ENCODE data around the gene DNAJC5G. TPM values are rescaled to one million over a fixed set of nuclear protein-coding genes. Genes with fewer than 3 reads are reported as not detected.

The DNAJC5G gene
- polyA plus RNA-seq, 1 of the 3 experiments (the other 2 are of a cell fraction) = 0.18 TPM

DNA sequence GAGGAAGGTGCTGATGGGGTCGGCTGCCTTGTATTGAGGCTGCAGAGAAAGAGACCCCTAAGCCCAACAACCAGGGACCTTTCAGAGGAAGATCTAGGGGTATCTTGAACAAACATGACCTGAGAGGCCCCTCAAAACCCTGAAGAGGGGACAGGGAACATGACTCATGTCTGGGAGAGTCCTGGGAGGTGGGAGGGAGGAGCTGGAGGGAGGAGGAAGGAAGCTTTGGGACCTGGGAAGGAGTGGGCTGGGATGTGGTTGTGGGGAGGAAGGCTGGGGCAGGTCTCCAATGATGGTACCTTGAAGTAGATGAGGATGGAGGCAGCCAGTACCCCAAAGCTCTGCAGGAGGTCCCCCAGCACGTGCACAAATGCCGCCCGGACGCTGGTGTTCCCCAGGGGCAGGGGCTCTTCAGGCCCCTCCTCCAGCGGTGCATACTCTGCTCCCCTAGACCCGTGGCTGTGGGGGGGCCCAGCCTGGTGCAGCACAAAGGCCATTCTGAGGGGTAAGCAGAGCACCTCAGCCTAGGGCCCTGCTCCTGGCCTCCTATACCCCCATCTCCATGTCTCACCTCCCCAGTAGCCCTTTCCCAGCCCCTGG, 18.3 kb upstream of the DNAJC5G start (continued):
- TF ChIP-seq, protein P1, sequence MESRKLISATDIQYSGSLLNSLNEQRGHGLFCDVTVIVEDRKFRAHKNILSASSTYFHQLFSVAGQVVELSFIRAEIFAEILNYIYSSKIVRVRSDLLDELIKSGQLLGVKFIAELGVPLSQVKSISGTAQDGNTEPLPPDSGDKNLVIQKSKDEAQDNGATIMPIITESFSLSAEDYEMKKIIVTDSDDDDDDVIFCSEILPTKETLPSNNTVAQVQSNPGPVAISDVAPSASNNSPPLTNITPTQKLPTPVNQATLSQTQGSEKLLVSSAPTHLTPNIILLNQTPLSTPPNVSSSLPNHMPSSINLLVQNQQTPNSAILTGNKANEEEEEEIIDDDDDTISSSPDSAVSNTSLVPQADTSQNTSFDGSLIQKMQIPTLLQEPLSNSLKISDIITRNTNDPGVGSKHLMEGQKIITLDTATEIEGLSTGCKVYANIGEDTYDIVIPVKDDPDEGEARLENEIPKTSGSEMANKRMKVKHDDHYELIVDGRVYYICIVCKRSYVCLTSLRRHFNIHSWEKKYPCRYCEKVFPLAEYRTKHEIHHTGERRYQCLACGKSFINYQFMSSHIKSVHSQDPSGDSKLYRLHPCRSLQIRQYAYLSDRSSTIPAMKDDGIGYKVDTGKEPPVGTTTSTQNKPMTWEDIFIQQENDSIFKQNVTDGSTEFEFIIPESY (IDR thresholded peaks at IDR 0.05; ENCODE audit: borderline replicate concordance, low read depth) = no peak

DNA sequence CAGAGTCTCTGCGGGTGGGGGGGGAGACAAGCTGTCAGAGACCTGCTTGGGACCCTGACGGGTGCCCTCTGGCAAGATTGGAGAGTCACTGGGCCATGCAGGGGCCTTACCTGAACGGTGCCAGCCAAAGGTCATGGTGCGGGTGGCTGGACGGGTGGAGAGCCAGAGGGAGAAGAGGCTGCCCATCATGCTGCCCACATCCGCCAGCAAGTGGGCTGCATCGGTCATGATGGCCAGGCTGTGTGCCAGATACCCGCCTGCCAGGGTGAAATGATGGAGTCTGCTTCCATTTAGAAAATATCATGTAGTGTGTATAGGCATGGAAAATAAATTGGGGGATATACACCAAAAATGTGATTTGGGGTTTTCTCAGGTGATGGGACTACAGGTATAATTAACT, 17.2 kb upstream of the DNAJC5G start:
- H3K36me3 ChIP-seq (replicated peaks in 1 of 2; ENCODE audit: control insufficient read depth in 1 of 2, insufficient read depth in 2 of 2, low read length in 1 of 2) = no peaks in the 10 kb centered on the region
- WGBS (ENCODE audit: low lambda C conversion rate) = 85% methylated on average over 7 of the region's 8 CpGs
- H2AFZ ChIP-seq (ENCODE audit: low read depth) = no peak overlapping the region
- H3K9ac ChIP-seq = no peak overlapping the region
- TF ChIP-seq FOSL2 (IDR thresholded peaks at IDR 0.05; ENCODE audit: borderline replicate concordance, low read depth) (no peak), GATA2 (CRISPR knock-in tag; IDR thresholded peaks at IDR 0.05) (no peak), RCOR1 (IDR thresholded peaks at IDR 0.05; ENCODE audit: low read length) (no peak), FOXM1 (IDR thresholded peaks at IDR 0.05; ENCODE audit: low read depth) (no peak), ELF1 (IDR thresholded peaks at IDR 0.05) (no peak)
- TF ChIP-seq, protein P2, sequence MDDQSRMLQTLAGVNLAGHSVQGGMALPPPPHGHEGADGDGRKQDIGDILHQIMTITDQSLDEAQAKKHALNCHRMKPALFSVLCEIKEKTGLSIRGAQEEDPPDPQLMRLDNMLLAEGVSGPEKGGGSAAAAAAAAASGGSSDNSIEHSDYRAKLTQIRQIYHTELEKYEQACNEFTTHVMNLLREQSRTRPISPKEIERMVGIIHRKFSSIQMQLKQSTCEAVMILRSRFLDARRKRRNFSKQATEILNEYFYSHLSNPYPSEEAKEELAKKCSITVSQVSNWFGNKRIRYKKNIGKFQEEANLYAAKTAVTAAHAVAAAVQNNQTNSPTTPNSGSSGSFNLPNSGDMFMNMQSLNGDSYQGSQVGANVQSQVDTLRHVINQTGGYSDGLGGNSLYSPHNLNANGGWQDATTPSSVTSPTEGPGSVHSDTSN (IDR thresholded peaks at IDR 0.05) = no peak
- peaks cover 26% of the 10 kb centered on the region for H3K27me3 ChIP-seq (ENCODE audit: insufficient read depth)
- H3K9me2 ChIP-seq = no peaks in the 10 kb centered on the region
- no peak overlapping the region for H3K4me2 ChIP-seq
- no peaks in the 10 kb centered on the region for H3K79me2 ChIP-seq (ENCODE audit: insufficient read depth)
- H3K4me1 ChIP-seq (ENCODE audit: control insufficient read depth in 1 of 2, insufficient read depth in 2 of 2, low read depth in 1 of 2, low read length in 1 of 2) = peaks cover 18 to 20% of the 10 kb centered on the region in 2 experiments
- CTCF ChIA-PET = interaction anchor here (1.4 to 10.8 kb wide), 6 partner anchors 7 to 67 kb away, joined by 3 to 133 read pairs (median 6); partner anchors contain the start of gene SLC30A3
- DNase-seq = no peak
- no peaks in the 10 kb centered on the region for H4K20me1 ChIP-seq (ENCODE audit: insufficient read depth)
- no peaks in the 10 kb centered on the region for H3K9me3 ChIP-seq
- H3K27ac ChIP-seq (ENCODE audit: low read depth in 2 of 2, low read length in 1 of 2) = no peak overlapping the region
- POLR2A ChIA-PET = no interaction called here
- H3K4me3 ChIP-seq (ENCODE audit: low read depth in 2 of 2, low read length in 1 of 2) = no peak overlapping the region
- peaks cover 17% of the 10 kb centered on the region for H3F3A ChIP-seq (replicated peaks; ENCODE audit: insufficient read depth)

DNA sequence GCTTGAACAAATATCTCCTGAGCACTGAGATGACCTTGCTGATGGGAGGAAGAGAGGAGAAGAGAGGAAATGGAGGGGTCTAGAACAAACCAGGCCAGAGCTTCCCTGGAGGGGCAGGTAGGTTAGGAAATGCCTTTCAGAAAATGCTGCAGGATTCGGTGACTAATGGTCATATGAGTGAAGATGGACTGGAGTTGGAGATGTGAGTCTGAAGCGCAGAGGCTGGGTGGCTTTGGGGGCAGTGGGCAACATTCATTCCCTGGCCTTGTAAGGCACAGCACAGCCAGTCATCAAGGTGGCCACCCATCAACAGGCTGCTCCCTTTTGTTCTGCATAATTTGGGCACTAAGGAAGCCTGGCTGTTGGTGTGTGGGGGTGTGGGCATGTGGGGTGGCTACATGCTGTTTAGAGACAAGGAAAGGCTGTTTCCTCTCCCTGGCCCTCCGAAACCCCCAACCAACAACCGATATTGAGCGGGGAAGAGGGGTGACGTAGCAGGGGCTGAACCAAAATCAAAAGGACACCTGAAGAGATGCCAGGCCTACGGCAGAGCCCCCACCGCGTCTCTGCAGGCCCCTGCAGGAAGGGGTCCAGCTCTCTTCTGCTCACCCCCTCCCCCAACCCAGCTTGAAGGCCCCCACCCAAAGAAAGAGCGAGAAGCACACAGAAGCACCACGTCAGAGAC, 13.8 kb upstream of the DNAJC5G start:
- H2AFZ ChIP-seq (ENCODE audit: low read depth) = no peak overlapping the region
- 91% methylated on average over 11 of the region's 11 CpGs for WGBS (ENCODE audit: low lambda C conversion rate)
- DNase-seq = no peak
- TF ChIP-seq TAF1 (IDR thresholded peaks at IDR 0.05; ENCODE audit: borderline replicate concordance, low read depth, low read length) (no peak), RXRA (IDR thresholded peaks at IDR 0.05; ENCODE audit: borderline replicate concordance, low read depth) (no peak), RAD21 (IDR thresholded peaks at IDR 0.05; ENCODE audit: low read length) (no peak), RCOR1 (IDR thresholded peaks at IDR 0.05; ENCODE audit: low read length) (no peak), MXI1 (IDR thresholded peaks at IDR 0.05; ENCODE audit: low read depth, low read length) (no peak), GABPA (IDR thresholded peaks at IDR 0.05; ENCODE audit: low read depth) (no peak), JUND (IDR thresholded peaks at IDR 0.05) (no peak), NFIC (IDR thresholded peaks at IDR 0.05; ENCODE audit: borderline replicate concordance) (no peak), SIN3A (IDR thresholded peaks at IDR 0.05; ENCODE audit: borderline replicate concordance, low read depth, low read length) (no peak), TCF12 (IDR thresholded peaks at IDR 0.05) (no peak), MEF2A (IDR thresholded peaks at IDR 0.05; ENCODE audit: borderline replicate concordance, low read depth) (no peak)
- TF ChIP-seq, protein P3, sequence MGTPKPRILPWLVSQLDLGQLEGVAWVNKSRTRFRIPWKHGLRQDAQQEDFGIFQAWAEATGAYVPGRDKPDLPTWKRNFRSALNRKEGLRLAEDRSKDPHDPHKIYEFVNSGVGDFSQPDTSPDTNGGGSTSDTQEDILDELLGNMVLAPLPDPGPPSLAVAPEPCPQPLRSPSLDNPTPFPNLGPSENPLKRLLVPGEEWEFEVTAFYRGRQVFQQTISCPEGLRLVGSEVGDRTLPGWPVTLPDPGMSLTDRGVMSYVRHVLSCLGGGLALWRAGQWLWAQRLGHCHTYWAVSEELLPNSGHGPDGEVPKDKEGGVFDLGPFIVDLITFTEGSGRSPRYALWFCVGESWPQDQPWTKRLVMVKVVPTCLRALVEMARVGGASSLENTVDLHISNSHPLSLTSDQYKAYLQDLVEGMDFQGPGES (IDR thresholded peaks at IDR 0.05; ENCODE audit: low read depth, low read length) = no peak
- TF ChIP-seq, protein P2 (IDR thresholded peaks at IDR 0.05) = no peak
- TF ChIP-seq, protein P4, sequence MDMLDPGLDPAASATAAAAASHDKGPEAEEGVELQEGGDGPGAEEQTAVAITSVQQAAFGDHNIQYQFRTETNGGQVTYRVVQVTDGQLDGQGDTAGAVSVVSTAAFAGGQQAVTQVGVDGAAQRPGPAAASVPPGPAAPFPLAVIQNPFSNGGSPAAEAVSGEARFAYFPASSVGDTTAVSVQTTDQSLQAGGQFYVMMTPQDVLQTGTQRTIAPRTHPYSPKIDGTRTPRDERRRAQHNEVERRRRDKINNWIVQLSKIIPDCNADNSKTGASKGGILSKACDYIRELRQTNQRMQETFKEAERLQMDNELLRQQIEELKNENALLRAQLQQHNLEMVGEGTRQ (IDR thresholded peaks at IDR 0.05; ENCODE audit: borderline replicate concordance, low read depth, low read length) = no peak

More for the DNA sequence above, 13.8 kb upstream of the DNAJC5G start:
- H3K27ac ChIP-seq (ENCODE audit: low read depth in 2 of 2, low read length in 1 of 2) = no peak overlapping the region
- H3K4me3 ChIP-seq (ENCODE audit: low read depth in 2 of 2, low read length in 1 of 2) = no peak overlapping the region
- peaks cover 59% of the 10 kb centered on the region for H3K27me3 ChIP-seq (ENCODE audit: insufficient read depth)
- H3K9me2 ChIP-seq = no peaks in the 10 kb centered on the region
- ChIA-PET CTCF (interaction anchor here (0.7 to 14.1 kb wide), 5 partner anchors 9 to 91 kb away, joined by 3 to 392 read pairs (median 85); partner anchors contain the start of gene TRIM54), POLR2A (interaction anchor here (0.7 kb wide), 1 partner anchor 663 kb away, joined by 3 read pairs; no protein-coding TSS in a partner anchor)
- no peak overlapping the region for H3K9ac ChIP-seq
- no peaks in the 10 kb centered on the region for H3K79me2 ChIP-seq (ENCODE audit: insufficient read depth)
- no peaks in the 10 kb centered on the region for H3K36me3 ChIP-seq (replicated peaks in 1 of 2; ENCODE audit: control insufficient read depth in 1 of 2, insufficient read depth in 2 of 2, low read length in 1 of 2)
- no peaks in the 10 kb centered on the region for H4K20me1 ChIP-seq (ENCODE audit: insufficient read depth)
- H3K4me2 ChIP-seq = no peak overlapping the region; the same call in 1 of the 2 replicates
- peaks cover 9 to 28% of the 10 kb centered on the region in 2 experiments; a peak in 1 of 4 replicates for H3K4me1 ChIP-seq (ENCODE audit: control insufficient read depth in 1 of 2, insufficient read depth in 2 of 2, low read depth in 1 of 2, low read length in 1 of 2)
- H3K9me3 ChIP-seq = no peaks in the 10 kb centered on the region
- peaks cover 7% of the 10 kb centered on the region for H3F3A ChIP-seq (replicated peaks; ENCODE audit: insufficient read depth)
